ENCODE measurements around the gene DPCD. TPM values are rescaled to one million over a fixed set of nuclear protein-coding genes. Genes with fewer than 3 reads are reported as not detected.

Gene DPCD
- total and polyA plus RNA-seq, 2 of the 8 experiments (the other 6 are each of a cell fraction or from before 2014, with no cell fraction given), result 21.2 to 31.4 TPM

GRCh38 chr10:101573885-101574753 lies 14.0 kb upstream of the DPCD start:
- no peak overlapping the region; the same call in 1 of the 2 replicates for H3K18ac ChIP-seq (ENCODE audit: extremely low read depth, low read length)
- H2BK15ac ChIP-seq (ENCODE audit: low read length), result no peak overlapping the region; the same call in 1 of the 2 replicates
- no peak overlapping the region; the same call in 1 of the 2 replicates for H2BK5ac ChIP-seq (ENCODE audit: low read depth, low read length)
- POLR2A ChIA-PET (ENCODE audit: partially characterized antibody), result interaction anchor here (1.9 to 6.5 kb wide), 3 partner anchors 9 to 13 kb away, joined by 9 to 42 read pairs (median 9); partner anchors contain the start of genes DPCD and POLL
- peaks cover 6 to 9% of the 10 kb centered on the region in 2 experiments; a peak in 2 of 4 replicates for H3K9me3 ChIP-seq (ENCODE audit: insufficient read depth in 2 of 2, low read depth in 1 of 2, low read length in 1 of 2)
- no peak overlapping the region for H3K4ac ChIP-seq (replicated peaks; ENCODE audit: insufficient read length, low read depth, low read length)
- no peak for FAIRE-seq
- H4K5ac ChIP-seq (ENCODE audit: insufficient read length, low read depth, low read length), result no peak overlapping the region
- H3K27ac ChIP-seq (ENCODE audit: low read depth, low read length), result no peak overlapping the region
- H4K20me1 ChIP-seq (replicated peaks in 1 of 2; ENCODE audit: control insufficient read depth in 1 of 2, insufficient read depth in 2 of 2, low read length in 2 of 2), result peaks cover 0 to 6% of the 10 kb centered on the region in 2 experiments
- H3K79me1 ChIP-seq (ENCODE audit: low read depth, low read length), result no peaks in the 10 kb centered on the region
- no peak overlapping the region for H3K14ac ChIP-seq (ENCODE audit: insufficient read length)
- CTCF ChIA-PET (ENCODE audit: partially characterized antibody), result interaction anchor here (0.8 to 2.1 kb wide), 2 partner anchors 133 to 360 kb away, joined by 3 to 14 read pairs; no protein-coding TSS in a partner anchor
- no peak overlapping the region for H3K4me2 ChIP-seq (ENCODE audit: insufficient read depth in 1 of 2, low read depth in 2 of 2, low read length in 2 of 2)
- H2AFZ ChIP-seq (ENCODE audit: low read length), result no peak overlapping the region
- DNase-seq (ENCODE audit: low read depth in 1 of 2, low spot score in 2 of 2), result no peak
- H3K23me2 ChIP-seq (ENCODE audit: low read depth, low read length), result peaks cover 14% of the 10 kb centered on the region
- peaks cover 1 to 6% (median 5%) of the 10 kb centered on the region in 4 experiments; a peak in 2 of 8 replicates for H3K36me3 ChIP-seq (ENCODE audit: control insufficient read depth in 2 of 4, insufficient read depth in 4 of 4, low read length in 3 of 4)
- H3K23ac ChIP-seq (ENCODE audit: insufficient read length), result no peak overlapping the region
- no peak overlapping the region for H2BK12ac ChIP-seq (ENCODE audit: low read depth, low read length)
- no peak overlapping the region for H2AK5ac ChIP-seq (ENCODE audit: low read depth, low read length)
- no peak overlapping the region for H2BK120ac ChIP-seq (replicated peaks; ENCODE audit: low read depth, low read length)
- H3K79me2 ChIP-seq (ENCODE audit: control insufficient read depth in 1 of 2, insufficient read depth in 2 of 2, low read length in 2 of 2), result no peaks in the 10 kb centered on the region
- no peak overlapping the region for H3K56ac ChIP-seq (replicated peaks; ENCODE audit: insufficient read length, low read depth, low read length)
- peaks cover 6 to 40% (median 28%) of the 10 kb centered on the region in 4 experiments for H3K27me3 ChIP-seq (replicated peaks in 1 of 4; ENCODE audit: control insufficient read depth in 3 of 4, extremely low read depth in 1 of 4, insufficient read depth in 3 of 4, low read length in 3 of 4)
- no peak overlapping the region for H3K9ac ChIP-seq (replicated peaks in 1 of 4; ENCODE audit: extremely low read depth in 1 of 4, low read depth in 3 of 4, low read length in 3 of 4)
- peaks cover 0 to 14% (median 7%) of the 10 kb centered on the region in 4 experiments; a peak in 5 of 7 replicates for H3K4me1 ChIP-seq (replicated peaks in 1 of 4; ENCODE audit: control insufficient read depth in 3 of 4, insufficient read depth in 4 of 4, low read length in 3 of 4)
- no peak overlapping the region; the same call in 1 of the 2 replicates for H4K8ac ChIP-seq (ENCODE audit: extremely low read depth, insufficient read depth, low read length)
- H4K91ac ChIP-seq (replicated peaks; ENCODE audit: insufficient read length, low read length), result no peak overlapping the region
- no peak overlapping the region for H2BK20ac ChIP-seq (ENCODE audit: low read length)
- no peak overlapping the region for H3K4me3 ChIP-seq (ENCODE audit: extremely low read depth in 1 of 4, insufficient read depth in 2 of 4, low read depth in 3 of 4, low read length in 4 of 4)
- 95% methylated on average over 25 of the region's 25 CpGs; no CpG with 5 or more reads in 1 of the 2 experiments for WGBS, 2 experiments (ENCODE audit: extremely low coverage in 1 of 2, insufficient coverage in 1 of 2, insufficient read length in 1 of 2, insufficient replicate concordance in 2 of 2, low coverage in 1 of 2, low lambda C conversion rate in 2 of 2, missing lambda C conversion rate in 1 of 2)
- no peak for TF ChIP-seq RNF2 (IDR thresholded peaks at IDR 0.05; ENCODE audit: borderline replicate concordance, low read depth, low read length, missing control alignments, poor library complexity, severe bottlenecking)
- no peak for TF ChIP-seq EGR1 (IDR thresholded peaks at IDR 0.05; ENCODE audit: borderline replicate concordance, low read depth, low read length)
- no peak for TF ChIP-seq CEBPB (IDR thresholded peaks at IDR 0.05; ENCODE audit: low read depth, low read length)
- no peak for TF ChIP-seq SIN3A (conservative IDR thresholded peaks at IDR 0.05 in 1 of 2, IDR thresholded peaks at IDR 0.05 in 1 of 2; ENCODE audit: low read depth in 1 of 2, low read length in 2 of 2)
- TF ChIP-seq MAFK (IDR thresholded peaks at IDR 0.05; ENCODE audit: low read depth, low read length), result no peak
- TF ChIP-seq E2F6 (IDR thresholded peaks at IDR 0.05), result no peak
- TF ChIP-seq TEAD4 (IDR thresholded peaks at IDR 0.05; ENCODE audit: low read depth, low read length), result no peak
- TF ChIP-seq ZNF274 (IDR thresholded peaks at IDR 0.05; ENCODE audit: borderline replicate concordance, extremely low read depth, low read length), result no peak
- no peak for TF ChIP-seq BACH1 (IDR thresholded peaks at IDR 0.05; ENCODE audit: low read length)
- TF ChIP-seq SP1 (IDR thresholded peaks at IDR 0.05; ENCODE audit: low read depth, low read length), result no peak
- no peak for TF ChIP-seq JUND (IDR thresholded peaks at IDR 0.05; ENCODE audit: low read length)

Data from H1 (cell line).